HUES64 (cell line): ENCODE results near the gene FBXO8.

Source experiments
- H3K27ac ChIP-seq: 2 replicates; pipeline ENCODE4 v1.7.0; 2013; ENCODE audit warnings: low read depth, low read length, inconsistent platforms
- H3K27me3 ChIP-seq: 2 replicates; pipeline ENCODE4 v1.6.1; 2013; ENCODE audit warnings: mild to moderate bottlenecking, low read length; ENCODE audit not compliant: insufficient read depth
- H3K36me3 ChIP-seq: 2 replicates; pipeline ENCODE4 v1.6.1; 2013; ENCODE audit warnings: mild to moderate bottlenecking, low read length; ENCODE audit not compliant: insufficient read depth
- H3K4me1 ChIP-seq: 2 replicates; pipeline ENCODE4 v1.6.1; 2013; ENCODE audit warnings: mild to moderate bottlenecking, low read length, moderate library complexity; ENCODE audit not compliant: insufficient read depth
- H3K4me3 ChIP-seq: 2 replicates; pipeline ENCODE4 v1.5.1; 2013; ENCODE audit warnings: mild to moderate bottlenecking, low read length, moderate library complexity
- H3K9ac ChIP-seq: 2 replicates; pipeline ENCODE4 v1.6.1; 2013; ENCODE audit warnings: mild to moderate bottlenecking, low read depth, low read length
- H3K9me3 ChIP-seq: 2 replicates; pipeline ENCODE4 v1.6.1; 2013; ENCODE audit warnings: low read depth, low read length; ENCODE audit not compliant: insufficient read depth
- WGBS: fragments of 150-250, 120-280 bp; methylation state at CpG from one replicate; pipeline ENCODE4 v1.1.7; 2013; ENCODE audit warnings: missing lambda C conversion rate; 5-methylcytosine and 5-hydroxymethylcytosine counted together

The FBXO8 gene

GRCh38 chr4:174204164-174204831 is 79.2 kb downstream of the FBXO8 start:
- H3K27ac ChIP-seq = no peak overlapping the region
- peaks cover 40% of the 10 kb centered on the region for H3K27me3 ChIP-seq
- no peak overlapping the region for H3K4me3 ChIP-seq
- no peaks in the 10 kb centered on the region for H3K9me3 ChIP-seq
- H3K4me1 ChIP-seq = no peaks in the 10 kb centered on the region; the same call in 1 of the 2 replicates
- 81% methylated on average over 8 of the region's 9 CpGs for WGBS
- H3K9ac ChIP-seq = no peak overlapping the region
- no peaks in the 10 kb centered on the region for H3K36me3 ChIP-seq

GRCh38 chr4:174201871-174202270 is 81.6 kb downstream of the FBXO8 start:
- Histone ChIP-seq H3K9ac (no peak overlapping the region), H3K27ac (no peak overlapping the region), H3K9me3 (no peaks in the 10 kb centered on the region), H3K4me3 (no peak overlapping the region), H3K27me3 (peaks cover 16% of the 10 kb centered on the region), H3K4me1 (no peaks in the 10 kb centered on the region; the same call in 1 of the 2 replicates), H3K36me3 (no peaks in the 10 kb centered on the region)
- 88% methylated on average over 2 of the region's 2 CpGs for WGBS

GRCh38 chr4:174199735-174200134 is 83.7 kb downstream of the FBXO8 start:
- H3K27me3 ChIP-seq = peaks cover 9% of the 10 kb centered on the region
- H3K9me3 ChIP-seq = no peaks in the 10 kb centered on the region
- no peak overlapping the region for H3K9ac ChIP-seq
- H3K4me3 ChIP-seq = no peak overlapping the region
- H3K27ac ChIP-seq = no peak overlapping the region
- no peaks in the 10 kb centered on the region; the same call in 1 of the 2 replicates for H3K4me1 ChIP-seq
- 67% methylated on average over 1 of the region's 2 CpGs for WGBS
- H3K36me3 ChIP-seq = no peaks in the 10 kb centered on the region

GRCh38 chr4:174198828-174199227 is 84.6 kb downstream of the FBXO8 start:
- H3K9ac ChIP-seq = no peak overlapping the region
- WGBS = 89% methylated on average over 4 of the region's 4 CpGs

GRCh38 chr4:174198396-174198795 is 85.1 kb downstream of the FBXO8 start:
- no peaks in the 10 kb centered on the region for H3K36me3 ChIP-seq
- no peaks in the 10 kb centered on the region for H3K9me3 ChIP-seq
- H3K9ac ChIP-seq = no peak overlapping the region
- WGBS = no CpG with 5 or more reads among the region's 1 CpG
- H3K4me1 ChIP-seq = no peaks in the 10 kb centered on the region
- H3K27me3 ChIP-seq = peaks cover 9% of the 10 kb centered on the region
- H3K4me3 ChIP-seq = no peak overlapping the region
- H3K27ac ChIP-seq = no peak overlapping the region

More at GRCh38 chr4:174198828-174199227, 84.6 kb downstream of the FBXO8 start:
- Histone ChIP-seq H3K36me3 (no peaks in the 10 kb centered on the region), H3K4me3 (no peak overlapping the region), H3K27me3 (peaks cover 9% of the 10 kb centered on the region), H3K9me3 (no peaks in the 10 kb centered on the region), H3K4me1 (no peaks in the 10 kb centered on the region), H3K27ac (no peak overlapping the region)

- WGBS = 98% methylated on average over 3 of the region's 4 CpGs
- H3K27me3 ChIP-seq = no peaks in the 10 kb centered on the region; the same call in 1 of the 2 replicates
- H3K4me1 ChIP-seq = no peaks in the 10 kb centered on the region
- no peaks in the 10 kb centered on the region for H3K9me3 ChIP-seq
- no peaks in the 10 kb centered on the region for H3K36me3 ChIP-seq
- no peak overlapping the region for H3K4me3 ChIP-seq
- H3K27ac ChIP-seq = no peak overlapping the region
- no peak overlapping the region for H3K9ac ChIP-seq
Observed at GRCh38 chr4:174193438-174194374, 89.8 kb downstream of the FBXO8 start.

- Histone ChIP-seq H3K4me1 (no peaks in the 10 kb centered on the region), H3K36me3 (no peaks in the 10 kb centered on the region), H3K9me3 (no peaks in the 10 kb centered on the region), H3K27ac (no peak overlapping the region), H3K27me3 (no peaks in the 10 kb centered on the region), H3K4me3 (no peak overlapping the region), H3K9ac (no peak overlapping the region)
- WGBS = 96% methylated on average over 3 of the region's 4 CpGs
Observed at GRCh38 chr4:174192943-174193342, 90.5 kb downstream of the FBXO8 start.

GRCh38 chr4:174190832-174191500 is 92.5 kb downstream of the FBXO8 start:
- Histone ChIP-seq H3K9ac (no peak overlapping the region), H3K4me3 (no peak overlapping the region), H3K27me3 (no peaks in the 10 kb centered on the region), H3K36me3 (no peaks in the 10 kb centered on the region), H3K27ac (no peak overlapping the region), H3K4me1 (no peaks in the 10 kb centered on the region), H3K9me3 (no peaks in the 10 kb centered on the region)
- 92% methylated on average over 5 of the region's 5 CpGs for WGBS

- WGBS = 91% methylated on average over 5 of the region's 5 CpGs
Observed at GRCh38 chr4:174189392-174190015, 94.0 kb downstream of the FBXO8 start.

More at GRCh38 chr4:174189392-174190015, 94.0 kb downstream of the FBXO8 start:
- Histone ChIP-seq H3K4me1 (no peaks in the 10 kb centered on the region), H3K27me3 (no peaks in the 10 kb centered on the region), H3K27ac (no peak overlapping the region), H3K9ac (no peak overlapping the region), H3K9me3 (no peaks in the 10 kb centered on the region), H3K4me3 (no peak overlapping the region), H3K36me3 (no peaks in the 10 kb centered on the region)
